HG03457 (cell line): ENCODE data around the gene ELAVL2.
"Not testable (repeated sequence)": the region's sequence is repeated elsewhere in the genome, so short reads cannot be mapped to it uniquely, and the experiment has no call there.

Experiments
- ATAC-seq: cut with Tn5 transposase; IDR thresholded peaks from one replicate; pipeline ENCODE4 v1.9.1; 2021; ENCODE audit warnings: moderate number of reproducible peaks; ENCODE audit not compliant: unreplicated experiment

Gene ELAVL2

DNA sequence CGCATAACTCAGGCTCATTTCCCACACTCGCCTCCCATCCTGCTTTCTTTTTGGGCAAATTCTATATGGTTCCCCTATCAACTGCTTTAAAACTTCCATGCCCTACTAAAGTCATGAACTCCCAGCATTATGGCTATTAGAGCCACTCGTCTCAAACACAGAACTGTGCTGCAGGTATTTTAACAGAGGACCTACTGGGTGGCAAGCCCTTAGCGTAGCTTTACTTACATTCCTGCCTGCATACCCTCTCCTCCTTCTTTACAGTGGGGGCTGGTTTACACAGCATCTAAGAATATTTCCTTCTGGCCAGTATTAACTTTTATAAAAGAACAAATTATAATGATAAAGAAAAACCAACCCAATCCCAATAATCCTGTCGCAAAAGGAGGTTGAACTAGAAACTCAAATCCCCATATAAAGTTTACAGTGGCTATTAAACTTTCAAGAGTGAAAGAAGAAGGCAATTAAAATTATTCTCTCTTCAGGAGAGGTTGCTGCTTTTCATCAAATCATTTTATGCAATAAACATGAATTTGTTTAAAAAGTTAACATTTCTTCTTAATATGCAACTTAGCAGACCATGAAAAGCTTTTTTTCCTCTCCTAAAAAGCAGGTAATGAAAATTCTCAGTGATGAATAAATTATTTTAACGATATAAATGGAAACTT is 100.6 kb downstream of the ELAVL2 start:
- ATAC-seq, result no peak

DNA sequence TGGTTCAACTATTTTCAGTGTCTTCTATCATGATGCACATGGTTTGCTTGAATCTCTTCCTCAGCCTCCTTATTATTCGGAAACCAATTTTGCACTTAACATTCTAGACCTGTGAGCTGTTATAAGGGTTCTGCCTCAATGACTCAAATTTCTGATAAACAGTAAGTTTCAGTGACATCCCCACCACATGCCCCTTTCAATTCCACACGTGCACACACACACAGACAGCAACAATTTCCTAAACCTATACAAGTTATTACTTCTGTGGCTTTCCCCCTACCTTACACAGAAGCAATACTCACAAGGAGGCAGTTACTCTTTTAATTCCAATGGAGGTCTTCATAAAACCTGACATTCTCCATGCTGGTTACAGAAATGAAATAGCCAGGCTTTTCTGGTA is 102.4 kb downstream of the ELAVL2 start:
- no peak for ATAC-seq

DNA sequence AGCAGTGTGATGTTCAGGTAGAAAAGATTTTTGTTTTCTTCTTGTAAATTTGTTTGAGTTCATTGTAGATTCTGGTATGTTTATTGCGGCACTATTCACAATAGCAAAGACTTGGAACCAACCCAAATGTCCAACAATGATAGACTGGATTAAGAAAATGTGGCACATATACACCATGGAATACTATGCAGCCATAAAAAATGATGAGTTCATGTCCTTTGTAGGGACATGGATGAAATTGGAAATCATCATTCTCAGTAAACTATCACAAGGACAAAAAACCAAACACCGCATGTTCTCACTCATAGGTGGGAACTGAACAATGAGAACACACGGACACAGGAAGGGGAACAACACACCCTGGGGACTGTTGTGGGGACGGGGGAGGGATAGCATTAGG is 103.0 kb downstream of the ELAVL2 start:
- not testable (repeated sequence) for ATAC-seq

DNA sequence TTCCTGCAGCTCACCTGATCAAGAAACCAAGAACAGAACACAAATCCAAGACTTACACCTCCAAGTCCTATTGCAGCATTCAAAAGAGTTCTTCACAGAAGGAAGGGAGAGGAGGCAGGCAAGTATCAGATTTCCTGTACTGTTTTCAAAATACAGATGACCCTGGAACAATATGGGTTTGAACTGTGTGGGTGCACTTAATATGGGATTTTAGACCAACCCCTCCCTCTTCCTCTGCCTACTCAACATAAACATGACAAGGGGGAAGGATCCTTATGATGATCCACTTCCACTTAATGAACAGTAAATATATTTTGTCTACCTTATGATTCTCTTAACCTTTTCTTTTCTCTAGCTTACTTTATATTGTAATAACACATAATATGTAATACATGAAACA is 104.6 kb downstream of the ELAVL2 start:
- ATAC-seq, result no peak

DNA sequence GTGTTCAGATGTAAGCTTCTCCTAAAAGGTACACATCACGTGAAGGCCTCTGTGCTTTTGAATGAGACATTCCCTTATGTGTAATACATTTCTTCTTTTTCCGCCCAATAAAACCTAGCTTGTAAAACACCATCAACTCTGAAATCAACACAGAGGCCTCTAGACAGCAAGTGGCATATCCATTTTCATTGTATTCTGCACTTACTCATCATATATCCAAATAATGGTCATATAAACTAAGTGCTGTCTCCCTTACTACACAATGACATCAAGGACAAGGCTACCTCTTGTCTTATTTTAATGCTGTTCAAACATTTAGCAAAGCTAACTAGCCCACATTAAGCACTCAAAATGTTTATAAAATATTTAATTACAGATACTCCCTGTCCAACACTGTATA is 108.5 kb downstream of the ELAVL2 start:
- no peak for ATAC-seq

DNA sequence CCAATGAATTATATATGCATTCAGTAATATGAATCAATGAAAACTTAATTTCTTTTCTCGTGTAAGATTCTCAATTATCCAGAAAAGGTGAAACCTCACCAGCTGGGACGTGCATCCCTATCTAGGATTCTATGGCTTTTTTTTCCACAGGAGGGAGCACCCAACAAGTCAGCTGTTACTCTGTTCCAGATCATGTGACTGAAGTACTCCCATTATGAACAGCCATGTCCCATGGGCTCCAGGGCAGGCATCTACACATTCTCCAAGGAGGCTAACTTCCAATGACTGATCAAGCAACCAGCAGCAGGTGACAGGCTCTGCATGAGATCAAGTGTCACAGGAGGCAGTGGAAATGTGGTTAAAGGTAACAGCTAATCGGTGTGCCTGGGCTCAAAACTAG is 118.8 kb downstream of the ELAVL2 start:
- ATAC-seq, result no peak

DNA sequence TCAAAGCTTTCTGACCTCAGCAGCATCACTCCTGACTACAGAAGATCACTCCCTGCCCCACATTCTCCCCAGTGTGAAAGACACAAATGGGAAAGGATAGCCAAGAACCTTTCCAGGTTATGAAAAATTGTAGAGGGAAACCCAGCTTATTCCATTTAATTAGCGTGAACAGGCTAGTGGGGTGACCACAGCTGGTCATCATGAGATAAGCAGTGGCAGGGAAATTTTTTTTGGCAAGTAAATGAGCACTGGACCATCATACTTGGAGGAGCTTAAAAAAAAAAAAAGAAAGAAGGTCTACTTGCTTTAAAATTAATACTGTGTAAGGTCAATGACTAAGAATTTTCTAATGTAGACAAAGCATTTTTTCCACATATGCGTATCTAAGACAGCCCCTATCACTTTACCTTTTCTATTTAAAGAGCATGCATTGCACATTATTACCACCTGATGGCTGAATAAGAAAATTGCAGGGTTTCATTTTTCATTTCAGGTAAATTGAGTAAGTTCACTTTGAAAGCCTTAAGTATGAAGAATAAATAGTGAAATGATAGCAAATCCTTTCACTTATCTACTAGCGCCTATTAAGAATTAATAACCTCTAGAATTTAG is 123.6 kb downstream of the ELAVL2 start:
- no peak for ATAC-seq

DNA sequence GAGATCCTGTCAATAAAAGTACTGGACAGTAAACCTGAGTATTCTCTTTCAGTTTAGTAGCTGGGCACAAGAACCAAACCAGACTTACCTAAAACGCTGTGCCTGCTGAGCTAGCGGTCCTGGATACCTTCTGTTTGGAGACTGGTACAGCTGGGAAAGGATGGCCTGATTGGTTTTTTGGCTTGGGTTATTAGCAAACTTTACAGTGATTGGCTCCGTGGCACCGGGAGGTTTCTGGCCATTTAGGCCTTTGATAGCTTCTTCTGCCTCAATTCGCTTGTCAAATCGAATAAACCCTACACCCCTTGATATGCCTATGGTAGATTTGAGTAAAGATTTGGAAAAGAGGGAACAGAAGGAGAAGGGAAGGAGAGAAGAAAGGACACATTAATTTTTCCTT is 124.7 kb downstream of the ELAVL2 start:
- no peak for ATAC-seq

DNA sequence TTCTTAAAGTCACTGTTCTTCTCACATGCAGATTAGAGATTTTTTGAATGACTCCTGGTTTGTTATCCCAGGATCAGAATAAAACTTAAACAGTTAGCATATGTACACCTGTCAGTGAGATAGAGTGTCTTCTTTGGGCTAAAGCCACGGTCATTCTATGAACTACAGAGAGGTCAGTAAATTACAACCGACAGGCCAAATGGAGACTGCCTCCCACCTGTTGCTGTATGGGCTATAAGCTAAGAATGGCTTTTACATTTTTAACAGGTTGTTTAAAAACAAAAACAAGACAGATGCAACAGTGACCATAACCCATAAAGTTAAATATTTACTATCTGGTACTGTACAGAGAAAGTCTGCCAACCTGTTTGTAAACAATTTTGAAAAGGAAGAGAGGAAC is 125.7 kb downstream of the ELAVL2 start:
- no peak for ATAC-seq

DNA sequence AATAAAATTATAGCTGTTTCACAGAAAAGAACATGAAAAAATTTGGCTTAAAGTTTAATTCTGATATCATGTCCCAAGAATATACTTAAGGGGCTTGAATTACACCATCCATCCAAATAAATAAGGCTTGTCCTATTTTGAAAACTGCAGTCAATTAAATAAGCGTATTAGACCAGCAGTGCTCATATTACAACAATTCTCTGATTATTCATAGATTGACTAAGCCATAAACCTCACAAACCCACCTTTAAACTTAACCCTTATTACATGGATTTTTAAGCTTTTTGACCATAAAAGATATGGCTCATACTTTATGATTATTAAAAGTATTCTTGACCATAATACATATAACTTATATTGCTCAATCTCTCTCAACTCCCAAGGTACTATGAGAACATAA is 127.9 kb downstream of the ELAVL2 start:
- no peak for ATAC-seq

DNA sequence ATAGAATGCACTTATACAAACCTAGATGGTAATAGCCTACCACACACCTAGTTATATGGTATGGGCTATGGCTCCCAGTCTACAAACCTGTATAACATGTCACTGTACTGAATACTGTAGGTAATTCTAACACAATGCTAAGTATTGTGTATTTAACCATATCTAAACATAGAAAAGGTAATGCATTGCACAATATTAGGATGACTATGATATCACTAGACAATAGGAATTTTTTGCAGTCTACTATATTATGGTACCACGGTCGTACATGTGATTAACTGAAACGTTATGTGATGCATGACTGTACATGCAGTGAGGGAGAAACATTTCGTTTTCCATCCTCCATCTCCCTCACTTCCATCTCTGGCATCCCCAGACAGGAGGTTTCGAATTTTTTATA is 130.5 kb downstream of the ELAVL2 start:
- no peak for ATAC-seq

DNA sequence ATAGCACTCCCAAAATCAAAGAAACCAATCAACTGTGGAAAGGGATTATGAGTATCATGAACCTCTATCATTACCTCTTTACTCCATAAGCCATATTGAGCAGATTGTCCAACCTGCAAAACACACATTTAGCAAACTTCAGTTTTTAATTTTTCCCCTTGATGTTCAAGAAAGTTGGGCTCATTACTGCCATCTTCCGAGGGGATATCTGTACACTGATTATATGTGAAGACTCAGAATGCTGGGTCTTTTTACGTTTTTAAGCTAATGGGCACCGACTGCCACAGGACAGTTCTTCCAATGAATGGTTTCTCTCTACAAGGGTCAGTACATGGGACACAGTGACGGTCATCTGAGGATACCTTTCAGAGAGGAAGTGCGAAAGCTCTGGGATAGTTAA is 132.7 kb downstream of the ELAVL2 start:
- no peak for ATAC-seq

DNA sequence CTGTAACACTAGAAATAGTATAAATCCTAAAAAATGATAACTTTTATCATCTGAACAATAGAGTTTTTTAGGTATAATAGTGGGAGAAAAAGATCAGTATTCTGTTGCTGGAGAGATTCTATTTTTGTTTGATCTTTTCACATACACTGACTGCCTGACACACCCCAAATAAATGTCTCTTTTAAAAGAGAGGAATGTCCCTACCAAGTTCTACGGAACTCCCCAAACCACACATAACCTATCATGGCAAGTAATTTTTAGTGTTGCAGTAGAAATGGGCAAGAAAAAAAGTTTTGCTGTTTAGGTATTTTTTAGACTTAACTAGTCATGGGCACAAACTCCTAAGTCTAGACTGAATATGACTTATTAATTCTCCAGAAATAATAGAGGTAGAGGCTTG is 139.1 kb downstream of the ELAVL2 start:
- ATAC-seq, result no peak

DNA sequence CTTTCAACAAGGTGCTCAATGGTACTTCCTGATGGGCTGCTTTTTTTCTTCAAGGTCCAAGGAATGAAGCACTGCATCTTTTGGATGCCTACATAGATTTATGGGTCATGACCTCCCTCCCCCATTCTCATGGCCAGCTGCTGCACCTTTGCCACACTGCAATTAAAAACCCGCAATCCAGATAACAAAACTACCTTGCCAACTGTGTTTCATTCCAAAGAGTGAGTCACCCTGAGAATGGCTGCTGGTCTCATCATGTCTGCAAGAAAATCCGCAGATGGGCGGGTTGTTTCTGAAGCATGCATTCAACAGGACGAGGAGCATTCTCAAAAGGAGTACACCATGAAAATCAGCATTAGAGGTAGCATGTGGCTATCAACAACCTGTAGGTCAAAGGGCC is 139.8 kb downstream of the ELAVL2 start:
- no peak for ATAC-seq

DNA sequence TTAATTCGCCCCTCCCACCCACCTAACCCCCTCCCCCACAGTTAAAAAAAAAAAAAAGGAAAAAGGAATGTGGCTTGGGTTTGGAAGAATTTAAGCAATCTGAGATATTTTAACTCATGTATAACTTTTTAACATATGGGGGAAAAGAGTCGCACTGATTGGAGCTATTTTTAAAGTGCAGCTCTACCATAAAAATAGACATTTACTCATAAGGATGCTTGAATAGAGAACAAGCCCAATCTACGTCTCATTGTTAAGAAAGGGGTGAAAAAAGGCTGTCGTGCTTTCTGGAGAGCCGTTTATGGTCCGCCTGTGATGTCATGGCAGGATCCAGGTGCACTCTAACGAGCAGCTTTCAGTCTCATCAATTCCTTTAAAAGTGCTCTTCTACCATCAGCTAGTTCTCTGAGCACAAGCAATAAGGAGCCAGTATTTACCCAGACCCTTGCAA is 142.4 kb downstream of the ELAVL2 start:
- ATAC-seq, result no peak

DNA sequence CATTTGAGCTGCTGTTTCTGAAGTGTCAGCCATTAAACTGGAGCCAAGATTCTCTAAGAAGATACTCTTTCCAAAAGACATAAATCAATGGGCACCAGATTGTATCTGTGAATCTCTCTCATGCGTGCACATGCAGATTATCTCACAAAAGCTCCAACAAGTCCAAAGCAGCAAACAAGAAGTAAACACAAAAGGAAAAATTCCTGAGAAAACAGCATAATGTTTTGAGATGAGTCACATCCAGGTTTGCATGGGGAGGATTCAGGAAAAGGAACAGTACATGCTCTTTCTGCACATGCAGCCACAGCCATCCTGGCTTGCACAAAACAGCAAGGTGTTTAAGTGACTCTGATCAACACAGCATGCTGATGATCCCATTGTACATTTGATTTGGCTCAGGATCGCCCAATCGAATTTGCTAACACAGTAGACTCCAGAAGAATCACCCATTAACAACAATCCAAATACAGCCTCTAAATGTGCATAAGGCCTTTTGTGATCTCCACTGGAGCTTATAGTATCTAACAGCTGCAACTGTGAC is 143.1 kb downstream of the ELAVL2 start:
- ATAC-seq, result no peak

DNA sequence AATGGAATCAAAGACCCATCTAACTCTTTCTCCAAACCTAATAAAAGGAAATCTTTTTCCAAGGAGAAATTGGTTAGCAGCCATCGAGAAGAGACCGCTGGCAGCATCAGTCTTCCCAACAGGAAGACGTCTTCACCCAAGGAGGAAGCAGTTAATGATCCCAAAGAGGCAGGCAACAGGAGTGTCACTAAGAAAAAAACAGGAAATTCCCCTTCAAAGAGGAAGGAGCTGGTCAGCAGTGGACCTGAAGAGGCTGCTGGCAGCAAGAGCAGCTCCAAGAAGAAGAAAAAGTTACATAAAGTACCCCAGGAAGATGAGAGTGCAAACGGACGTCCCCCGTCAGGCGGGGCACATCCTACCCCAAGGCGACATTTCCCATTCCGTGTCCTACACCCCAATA is 143.7 kb downstream of the ELAVL2 start:
- ATAC-seq, result no peak

DNA sequence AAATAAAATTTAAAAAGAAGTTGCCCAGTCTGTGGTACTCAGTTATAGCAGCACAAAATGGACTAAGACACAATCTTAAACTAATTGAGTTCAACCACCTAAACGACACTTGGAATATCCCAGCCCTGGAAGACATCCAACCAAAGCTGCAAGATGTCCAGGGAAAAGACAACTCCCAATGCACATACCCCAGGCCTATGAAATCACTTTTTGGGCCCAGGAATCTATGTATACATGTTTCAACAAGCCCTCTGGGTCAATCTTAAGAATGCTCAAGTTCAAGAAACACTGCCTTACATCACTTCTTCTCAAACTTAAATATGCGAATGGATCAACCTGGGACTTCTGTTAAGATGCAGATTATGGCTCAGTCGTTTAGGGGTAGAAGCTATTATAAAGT is 148.6 kb downstream of the ELAVL2 start:
- ATAC-seq, result no peak

DNA sequence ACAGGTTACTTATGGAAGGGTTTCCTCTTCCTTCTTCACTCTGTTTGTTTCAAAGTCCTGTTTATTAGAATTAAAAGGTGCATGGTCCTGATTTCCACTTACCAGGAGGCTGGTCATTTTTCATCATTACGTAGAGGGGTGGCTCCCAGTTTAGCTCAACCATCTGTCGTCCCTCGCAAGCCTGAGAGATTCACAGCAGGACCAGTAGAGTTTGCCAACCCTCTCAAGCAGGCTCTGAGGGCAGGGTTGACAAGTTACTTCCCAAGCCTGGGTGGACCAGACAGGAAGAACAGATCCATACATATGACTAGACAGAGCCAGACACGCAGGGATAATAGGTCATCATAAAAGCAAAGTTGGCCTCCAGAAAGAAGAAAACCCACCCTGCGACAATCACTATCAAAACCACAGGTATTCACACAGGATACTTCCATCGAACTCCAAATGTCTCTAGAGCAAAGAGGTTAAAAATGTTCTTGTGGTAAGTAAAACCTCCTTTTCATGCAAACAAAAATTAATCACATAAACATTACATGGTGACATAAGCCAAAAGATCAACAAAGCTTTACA is 151.9 kb downstream of the ELAVL2 start:
- ATAC-seq, result no peak

DNA sequence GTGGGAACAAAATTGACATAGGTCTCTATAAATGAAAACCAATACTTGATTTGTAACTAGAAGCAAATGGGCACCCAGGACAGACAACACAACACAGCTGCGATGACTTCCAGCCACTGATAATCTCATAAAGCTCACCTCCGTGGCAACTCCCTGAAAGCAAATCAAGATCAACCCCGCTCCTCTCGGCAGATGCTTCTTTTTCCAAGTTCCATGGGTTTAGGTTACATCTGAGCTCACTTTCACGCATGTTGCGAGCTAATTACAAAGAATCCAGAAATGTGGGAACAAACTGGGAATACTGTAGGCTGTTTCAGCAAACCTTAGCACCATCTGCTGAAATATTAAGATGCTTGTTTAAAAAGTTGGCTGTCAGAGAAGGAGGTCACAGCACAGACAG is 153.9 kb downstream of the ELAVL2 start:
- ATAC-seq, result no peak

DNA sequence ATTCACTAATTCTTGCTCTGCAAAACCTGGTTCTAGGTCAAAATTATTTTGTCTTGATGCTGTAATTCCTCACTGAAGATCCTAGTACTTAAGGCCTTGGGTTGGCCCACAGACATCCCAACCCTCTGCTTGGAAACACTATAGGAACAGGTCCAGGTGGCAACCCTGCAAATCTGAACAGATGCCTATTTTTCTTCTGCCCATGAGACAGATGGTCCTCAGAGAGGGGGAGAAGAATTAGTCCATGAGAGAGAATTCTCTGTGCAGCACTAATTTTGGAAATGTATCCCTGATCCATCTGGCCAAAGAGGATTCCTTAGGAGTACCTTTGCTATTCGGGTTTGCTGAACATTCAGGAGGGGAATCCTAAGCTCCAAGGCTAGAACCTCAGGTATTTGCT is 156.3 kb downstream of the ELAVL2 start:
- ATAC-seq, result no peak

DNA sequence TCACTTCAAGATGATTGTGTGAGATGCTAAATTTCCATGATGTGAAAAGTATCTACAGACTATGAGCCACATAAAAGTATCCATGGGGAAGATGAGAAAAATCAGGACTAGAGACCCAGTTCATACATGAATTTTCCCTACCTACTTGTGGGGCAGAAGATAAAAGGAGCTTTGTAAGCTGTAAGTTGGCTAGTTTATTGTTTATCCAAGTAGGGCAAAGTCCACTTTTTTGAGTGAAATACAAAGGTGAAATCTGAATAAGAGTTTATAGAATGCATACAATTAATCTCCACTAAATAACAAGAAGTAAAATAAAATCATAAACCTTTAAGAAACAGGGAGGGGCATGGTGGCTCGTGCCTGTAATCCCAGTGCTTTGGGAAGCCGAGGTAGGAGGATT is 160.4 kb downstream of the ELAVL2 start:
- ATAC-seq, result no peak
